Kidney (tissue), 14 donors: ENCODE measurements around the gene PADI4. TPM values are rescaled to one million over a fixed set of nuclear protein-coding genes. Genes with fewer than 3 reads are reported as not detected.

Experiments used
- DNase-seq, 5 donors: peaks; one replicate each; pipeline ENCODE4 v3.0.0-alpha.2; 2013 to 2020
- FAIRE-seq: peaks from 2 replicates; lab custom pipeline; 2012; peaks lifted over from hg19 to GRCh38; lab: Jason Lieb, UNC
- H3K27ac ChIP-seq, 2 donors: one replicate each; pipeline ENCODE4 v1.7.0; 2013; ENCODE audit warnings: low read depth in 2 of 2, low read length in 2 of 2, inconsistent platforms in 1 of 2
- H3K27me3 ChIP-seq: one replicate; pipeline ENCODE4 v1.7.1; 2013; ENCODE audit warnings: low read length, inconsistent platforms; ENCODE audit not compliant: control insufficient read depth, insufficient read depth
- H3K36me3 ChIP-seq, 3 donors: one replicate each; pipeline versions ENCODE4 v1.7.0 to v1.7.1; 2013; ENCODE audit warnings: low read length in 3 of 3, control low read depth in 1 of 3, inconsistent platforms in 1 of 3; ENCODE audit not compliant: insufficient read depth in 3 of 3, control insufficient read depth in 2 of 3
- H3K4me1 ChIP-seq, 3 donors: one replicate each; pipeline versions ENCODE4 v1.7.0 to v1.7.1; 2013; ENCODE audit warnings: low read length in 3 of 3, inconsistent platforms in 1 of 3, low read depth in 1 of 3; ENCODE audit not compliant: control insufficient read depth in 2 of 3, insufficient read depth in 2 of 3
- H3K4me3 ChIP-seq, 3 donors: one replicate each; pipeline versions ENCODE4 v1.7.0 to v1.8.1; 2013; ENCODE audit warnings: low read length in 3 of 3, control low read depth in 1 of 3, inconsistent platforms in 1 of 3
- H3K9ac ChIP-seq, 3 donors: one replicate each; pipeline versions ENCODE4 v1.7.0 to v1.7.1; 2013; ENCODE audit warnings: low read length in 3 of 3, control low read depth in 1 of 3, inconsistent platforms in 1 of 3
- H3K9me3 ChIP-seq, 3 donors: one replicate each; pipeline versions ENCODE4 v1.7.0 to v1.7.1; 2013; ENCODE audit warnings: low read length in 3 of 3, control low read depth in 1 of 3, inconsistent platforms in 1 of 3; ENCODE audit not compliant: control insufficient read depth in 2 of 3, insufficient read depth in 1 of 3
- CTCF ChIP-seq: IDR thresholded peaks from 3 replicates; pipeline ENCODE4 v1.5.1; 2012; ENCODE audit warnings: mild to moderate bottlenecking, moderate library complexity, borderline replicate concordance; ENCODE audit not compliant: insufficient read depth; ENCODE audit errors: extremely low read depth
- intact Hi-C: fragments of 100-400 bp; cut with DNase I; formaldehyde crosslinking; loops from one replicate; pipeline ENCODE4 v1.11.1; 2022
- polyA plus RNA-seq: library from polyadenylated mRNA; stranded (reverse); fragments of 350-450 nt; fragmentation: Illumina TruSeq; extraction: RNeasy Lipid Tissue Mini Kit (QIAGEN cat#74804); gene quantifications from one replicate; pipeline ENCODE4 v1.2.3, GENCODE V29; 2014; ENCODE audit warnings: low read depth, low replicate concordance; ENCODE audit not compliant: insufficient read depth
- total RNA-seq: library from RNA; stranded (reverse); fragmentation: NEBNext Ultra II Directional; extraction: Animal tissue kit (Norgen Biotek cat#: 25700); gene quantifications from one replicate; pipeline ENCODE4 v1.2.1, GENCODE V29; 2021
- donor health status: control.
- donor health status: control.
- donor health status: control.
- donor health status: control.
- donor health status: control.
- donor health status: DM: yes; HTN: yes; CAD: no.
- donor health status: Normal renal cell carcinoma (clear cell type).

The PADI4 gene
- total and polyA plus RNA-seq, 2 donors from 2014 or later, result 0.35 TPM; not detected in 1

GRCh38 chr1:17401841-17402240 lies 93.8 kb downstream of the PADI4 start:
- no peak for DNase-seq
- no peak overlapping the region for H3K4me3 ChIP-seq
- no peaks in the 10 kb centered on the region for H3K36me3 ChIP-seq
- H3K9ac ChIP-seq, result no peak overlapping the region
- no peak for TF ChIP-seq CTCF
- intact Hi-C loops, result no loop called here
- H3K27ac ChIP-seq, result no peak overlapping the region
- H3K9me3 ChIP-seq, result no peaks in the 10 kb centered on the region
- no peak for FAIRE-seq
- no peaks in the 10 kb centered on the region for H3K4me1 ChIP-seq
- no peaks in the 10 kb centered on the region for H3K27me3 ChIP-seq

GRCh38 chr1:17403081-17403480 lies 95.1 kb downstream of the PADI4 start:
- FAIRE-seq (no peak), DNase-seq (no peak)
- intact Hi-C loops, result no loop called here
- Histone ChIP-seq H3K4me3 (no peak overlapping the region), H3K36me3 (no peaks in the 10 kb centered on the region), H3K27me3 (no peaks in the 10 kb centered on the region), H3K27ac (no peak overlapping the region), H3K4me1 (no peaks in the 10 kb centered on the region), H3K9ac (no peak overlapping the region), H3K9me3 (no peaks in the 10 kb centered on the region)
- TF ChIP-seq CTCF, result no peak

GRCh38 chr1:17404034-17404684 lies 96.2 kb downstream of the PADI4 start:
- Histone ChIP-seq H3K9me3 (no peaks in the 10 kb centered on the region), H3K4me3 (no peak overlapping the region), H3K27ac (no peak overlapping the region), H3K36me3 (peaks cover 0 to 3% (median 0%) of the 10 kb centered on the region in 3 donors), H3K4me1 (no peaks in the 10 kb centered on the region), H3K9ac (no peak overlapping the region), H3K27me3 (no peaks in the 10 kb centered on the region)
- FAIRE-seq (no peak), DNase-seq (peak in 3 of 5 donors; percentile 34 to 61 (median 44))
- no peak for TF ChIP-seq CTCF
- intact Hi-C loops, result no loop called here
